GM12872 (cell line): Measurements from ENCODE around the gene PKN3.

Experiments used
- CTCF ChIP-seq: IDR thresholded peaks from 3 replicates; pipeline ENCODE4 v1.5.1; 2011; ENCODE audit warnings: low read depth, mild to moderate bottlenecking, low read length, moderate library complexity; ENCODE audit not compliant: insufficient read depth

Gene PKN3

GRCh38 chr9:128675382-128675781 lies 26.9 kb upstream of the PKN3 start:
- no peak for TF ChIP-seq CTCF

- no peak for TF ChIP-seq CTCF
These were observed 24.5 kb upstream of the PKN3 start for GRCh38 chr9:128677794-128678193.

GRCh38 chr9:128683340-128684064 lies 18.8 kb upstream of the PKN3 start:
- 0 out of 3 replicates have a peak, but pooled peaks have one; percentile 6 for TF ChIP-seq CTCF

GRCh38 chr9:128684065-128684324 lies 18.3 kb upstream of the PKN3 start:
- TF ChIP-seq CTCF, result no peak

GRCh38 chr9:128684325-128685199 lies 17.7 kb upstream of the PKN3 start:
- no peak for TF ChIP-seq CTCF

- no peak for TF ChIP-seq CTCF
These were observed 16.4 kb upstream of the PKN3 start for GRCh38 chr9:128685636-128686489.

- TF ChIP-seq CTCF, result no peak
These were observed 14.8 kb upstream of the PKN3 start for GRCh38 chr9:128687453-128687852.
